Ovary (tissue), 3 donors: Measurements from ENCODE around the gene CHP2.

Source experiments
- POLR2A ChIP-seq: fragments of 450-650 bp; IDR thresholded peaks from one replicate; pipeline ENCODE4 v1.6.1; 2017; ENCODE audit warnings: antibody characterized with exemption, mild to moderate bottlenecking, moderate library complexity
- TF ChIP-seq, protein P1 (sequence below), 3 donors: fragments of 450-650 bp in 2 of 3; fragments of 200-600 bp in 1 of 3; IDR thresholded peaks; one replicate each; pipeline versions ENCODE4 v1.5.1 to v1.8.0; 2016 to 2022; ENCODE audit warnings: antibody characterized with exemption in 3 of 3, mild to moderate bottlenecking in 1 of 3
- donor health status: DM: no; HTN: no; CAD: no.

DNA sequence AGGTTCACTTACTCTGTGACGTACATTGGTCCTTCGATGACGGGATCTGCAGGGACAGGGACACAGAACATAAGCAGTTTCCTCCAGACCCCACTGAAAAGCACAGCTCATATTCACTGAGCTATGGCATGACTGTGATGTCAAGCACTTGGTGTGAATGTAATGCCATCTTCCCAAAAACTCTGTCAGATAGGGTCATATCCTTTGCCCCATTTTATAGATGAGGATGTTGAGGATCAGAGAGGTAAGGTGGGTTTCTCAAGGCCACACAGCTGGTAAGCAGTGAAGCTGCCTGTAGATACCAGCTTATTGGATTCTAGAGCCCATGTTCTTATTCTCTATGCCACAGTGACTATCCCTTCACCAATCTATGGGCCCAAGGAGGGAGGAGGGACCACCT lies 44.3 kb upstream of the CHP2 start:
- TF ChIP-seq, protein P1, sequence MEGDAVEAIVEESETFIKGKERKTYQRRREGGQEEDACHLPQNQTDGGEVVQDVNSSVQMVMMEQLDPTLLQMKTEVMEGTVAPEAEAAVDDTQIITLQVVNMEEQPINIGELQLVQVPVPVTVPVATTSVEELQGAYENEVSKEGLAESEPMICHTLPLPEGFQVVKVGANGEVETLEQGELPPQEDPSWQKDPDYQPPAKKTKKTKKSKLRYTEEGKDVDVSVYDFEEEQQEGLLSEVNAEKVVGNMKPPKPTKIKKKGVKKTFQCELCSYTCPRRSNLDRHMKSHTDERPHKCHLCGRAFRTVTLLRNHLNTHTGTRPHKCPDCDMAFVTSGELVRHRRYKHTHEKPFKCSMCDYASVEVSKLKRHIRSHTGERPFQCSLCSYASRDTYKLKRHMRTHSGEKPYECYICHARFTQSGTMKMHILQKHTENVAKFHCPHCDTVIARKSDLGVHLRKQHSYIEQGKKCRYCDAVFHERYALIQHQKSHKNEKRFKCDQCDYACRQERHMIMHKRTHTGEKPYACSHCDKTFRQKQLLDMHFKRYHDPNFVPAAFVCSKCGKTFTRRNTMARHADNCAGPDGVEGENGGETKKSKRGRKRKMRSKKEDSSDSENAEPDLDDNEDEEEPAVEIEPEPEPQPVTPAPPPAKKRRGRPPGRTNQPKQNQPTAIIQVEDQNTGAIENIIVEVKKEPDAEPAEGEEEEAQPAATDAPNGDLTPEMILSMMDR (IDR thresholded peaks at IDR 0.05): no peak
- no peak for TF ChIP-seq POLR2A
